Natural killer cell (primary cell): ENCODE measurements around the gene EPN3. TPM values are rescaled to one million over a fixed set of nuclear protein-coding genes. Genes with fewer than 3 reads are reported as not detected.
A peak's percentile ranks its signal among the peaks of the same experiment; 100 is the strongest.

Experiments
- ATAC-seq, 3 donors: fragments of 150-1000 bp in 2 of 3; fragments of 200-7000 bp in 1 of 3; cut with Tn5 transposase; 1 replicate in 1 of 3; 2 replicates in 2 of 3; pipeline ENCODE4 v1.10.0; 2021; ENCODE audit warnings: mild to moderate bottlenecking in 2 of 3, moderate library complexity in 2 of 3
- DNase-seq, 2 donors: peaks; one replicate each; pipeline versions ENCODE4 v3.0.0 to v3.0.0-alpha.2; 2013 to 2021; ENCODE audit warnings: mixed read lengths in 1 of 2
- H3K27ac ChIP-seq: one replicate; pipeline ENCODE4 v1.5.1; 2013; ENCODE audit warnings: mild to moderate bottlenecking, low read length
- H3K27me3 ChIP-seq: one replicate; pipeline ENCODE4 v1.6.1; 2013; ENCODE audit warnings: low read length; ENCODE audit not compliant: control insufficient read depth, insufficient read depth
- H3K36me3 ChIP-seq: one replicate; pipeline ENCODE4 v1.6.1; 2013; ENCODE audit warnings: low read length; ENCODE audit not compliant: control insufficient read depth, insufficient read depth
- H3K4me1 ChIP-seq: one replicate; pipeline ENCODE4 v1.6.1; 2013; ENCODE audit warnings: low read length; ENCODE audit not compliant: control insufficient read depth, insufficient read depth
- H3K4me3 ChIP-seq: one replicate; pipeline ENCODE4 v1.5.1; 2013; ENCODE audit warnings: low read length
- H3K9me3 ChIP-seq: one replicate; pipeline ENCODE4 v1.6.1; 2013; ENCODE audit warnings: low read length; ENCODE audit not compliant: control insufficient read depth, insufficient read depth
- H3K27ac Mint-ChIP-seq, 2 donors: one replicate each; pipeline ENCODE4 v1.8.0; 2022; ENCODE audit warnings: mild to moderate bottlenecking in 2 of 2, mixed read lengths in 2 of 2, moderate library complexity in 1 of 2
- H3K27me3 Mint-ChIP-seq, 2 donors: one replicate each; pipeline ENCODE4 v1.8.0; 2022; ENCODE audit warnings: low read depth in 2 of 2, mixed read lengths in 2 of 2
- H3K36me3 Mint-ChIP-seq: one replicate; pipeline ENCODE4 v1.8.0; 2022; ENCODE audit warnings: mixed read lengths
- H3K4me1 Mint-ChIP-seq, 2 donors: one replicate each; pipeline ENCODE4 v1.8.0; 2022; ENCODE audit warnings: mixed read lengths in 2 of 2
- H3K4me3 Mint-ChIP-seq: one replicate; pipeline ENCODE4 v1.8.0; 2022; ENCODE audit warnings: mild to moderate bottlenecking, moderate library complexity, mixed read lengths
- H3K9me3 Mint-ChIP-seq, 2 donors: one replicate each; pipeline ENCODE4 v1.8.0; 2022; ENCODE audit warnings: mixed read lengths in 2 of 2
- WGBS: methylation state at CpG from one replicate; pipeline ENCODE4 v1.1.7; 2013; ENCODE audit warnings: missing lambda C conversion rate; ENCODE audit not compliant: insufficient coverage; 5-methylcytosine and 5-hydroxymethylcytosine counted together
- intact Hi-C: fragments of 100-400 bp; cut with micrococcal nuclease; formaldehyde crosslinking; loops from one replicate; pipeline ENCODE4 v1.14.2; 2022
- total RNA-seq, 4 donors: library from RNA; stranded (reverse); fragments of 120-200 nt in 1 of 4; gene quantifications; one replicate each; pipeline versions ENCODE4 v1.2.3 to v1.2.4, GENCODE V29; 2013 to 2022
- TF ChIP-seq, protein P1 (sequence below): fragments of 200-600 bp; IDR thresholded peaks from one replicate; pipeline ENCODE4 v1.8.0; 2022; ENCODE audit warnings: antibody characterized with exemption

EPN3 gene
- total RNA-seq, 3 donors from 2014 or later (not counting 1 experiment from before 2014, with no cell fraction given) = not detected

DNA sequence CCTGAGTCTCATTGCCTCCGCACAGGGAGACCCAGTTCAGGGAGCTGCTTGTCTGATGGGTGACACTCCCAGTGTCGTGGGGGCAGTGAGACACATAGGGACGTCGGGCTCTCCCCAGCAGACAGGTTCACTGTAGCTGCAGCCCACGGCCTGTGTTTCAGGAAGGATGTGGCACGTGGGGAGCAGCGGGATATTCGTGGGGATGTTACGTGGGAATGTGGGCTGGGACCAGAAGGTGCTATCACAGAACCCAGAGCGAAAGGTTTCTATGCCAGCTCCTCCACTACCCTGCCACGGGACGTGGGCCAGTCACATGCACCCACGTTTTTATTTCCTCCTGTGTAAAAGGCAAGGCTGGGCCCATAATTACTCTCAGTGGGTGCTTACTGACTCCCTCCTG is 44.3 kb downstream of the EPN3 start:
- Histone ChIP-seq H3K27ac (no peak overlapping the region), H3K27me3 (no peaks in the 10 kb centered on the region), H3K9me3 (no peaks in the 10 kb centered on the region), H3K36me3 (no peaks in the 10 kb centered on the region), H3K4me3 (no peak overlapping the region), H3K4me1 (no peaks in the 10 kb centered on the region)
- TF ChIP-seq, protein P1, sequence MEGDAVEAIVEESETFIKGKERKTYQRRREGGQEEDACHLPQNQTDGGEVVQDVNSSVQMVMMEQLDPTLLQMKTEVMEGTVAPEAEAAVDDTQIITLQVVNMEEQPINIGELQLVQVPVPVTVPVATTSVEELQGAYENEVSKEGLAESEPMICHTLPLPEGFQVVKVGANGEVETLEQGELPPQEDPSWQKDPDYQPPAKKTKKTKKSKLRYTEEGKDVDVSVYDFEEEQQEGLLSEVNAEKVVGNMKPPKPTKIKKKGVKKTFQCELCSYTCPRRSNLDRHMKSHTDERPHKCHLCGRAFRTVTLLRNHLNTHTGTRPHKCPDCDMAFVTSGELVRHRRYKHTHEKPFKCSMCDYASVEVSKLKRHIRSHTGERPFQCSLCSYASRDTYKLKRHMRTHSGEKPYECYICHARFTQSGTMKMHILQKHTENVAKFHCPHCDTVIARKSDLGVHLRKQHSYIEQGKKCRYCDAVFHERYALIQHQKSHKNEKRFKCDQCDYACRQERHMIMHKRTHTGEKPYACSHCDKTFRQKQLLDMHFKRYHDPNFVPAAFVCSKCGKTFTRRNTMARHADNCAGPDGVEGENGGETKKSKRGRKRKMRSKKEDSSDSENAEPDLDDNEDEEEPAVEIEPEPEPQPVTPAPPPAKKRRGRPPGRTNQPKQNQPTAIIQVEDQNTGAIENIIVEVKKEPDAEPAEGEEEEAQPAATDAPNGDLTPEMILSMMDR = no peak
- Mint-ChIP-seq H3K27ac (no peak overlapping the region), H3K4me1 (no peaks in the 10 kb centered on the region), H3K9me3 (no peaks in the 10 kb centered on the region), H3K4me3 (no peak overlapping the region), H3K36me3 (no peaks in the 10 kb centered on the region), H3K27me3 (peaks cover 3 to 11% of the 10 kb centered on the region in 2 donors)
- WGBS = 56% methylated on average over 13 of the region's 13 CpGs
- intact Hi-C loops = no loop called here
- DNase-seq (no peak), ATAC-seq (peak in 1 of 3 donors; percentile 2)

DNA sequence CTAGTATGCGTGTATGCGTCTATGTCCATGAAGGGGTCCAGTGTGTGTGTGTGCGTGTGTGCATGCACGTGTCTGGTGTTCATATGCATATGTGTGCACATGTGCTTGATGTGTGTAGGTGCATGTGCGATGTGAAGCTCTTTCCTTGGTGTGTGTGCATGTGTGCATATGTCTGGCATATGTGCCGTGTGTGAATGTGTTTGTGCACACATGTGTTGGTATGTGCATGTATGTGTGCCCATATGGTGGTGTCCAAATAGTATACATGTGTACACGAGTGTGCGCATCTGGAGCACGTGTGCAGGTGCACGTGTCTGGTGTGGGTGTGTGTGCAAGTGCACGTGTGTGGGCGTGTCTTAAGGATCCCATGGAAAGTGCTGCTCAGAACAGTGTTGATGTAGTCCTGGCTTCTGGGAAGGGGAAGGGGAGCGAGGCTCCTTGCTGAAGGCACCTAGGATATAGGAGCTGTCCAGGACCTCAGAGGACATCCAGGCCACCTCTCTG is 45.0 kb downstream of the EPN3 start:
- H3K36me3 ChIP-seq = no peaks in the 10 kb centered on the region

DNA sequence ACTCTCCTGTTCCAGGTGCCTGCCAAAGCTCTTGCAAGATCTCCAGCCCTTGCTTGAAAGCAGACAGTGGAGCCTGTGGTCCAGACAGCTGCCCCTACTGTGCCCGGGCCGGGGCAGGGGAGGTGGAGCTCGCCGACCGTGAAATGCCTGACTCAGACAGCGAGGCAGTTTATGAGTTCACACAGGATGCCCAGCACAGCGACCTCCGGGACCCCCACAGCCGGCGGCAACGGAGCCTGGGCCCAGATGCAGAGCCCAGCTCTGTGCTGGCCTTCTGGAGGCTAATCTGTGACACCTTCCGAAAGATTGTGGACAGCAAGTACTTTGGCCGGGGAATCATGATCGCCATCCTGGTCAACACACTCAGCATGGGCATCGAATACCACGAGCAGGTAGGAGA is 45.6 kb downstream of the EPN3 start:
- intact Hi-C loops = no loop called here
- H3K4me3 ChIP-seq = no peak overlapping the region
- H3K9me3 Mint-ChIP-seq = no peaks in the 10 kb centered on the region
- H3K27ac Mint-ChIP-seq = no peak overlapping the region
- 87% methylated on average over 16 of the region's 16 CpGs for WGBS
- no peak for DNase-seq
- no peaks in the 10 kb centered on the region for H3K36me3 ChIP-seq
- H3K4me1 ChIP-seq = no peaks in the 10 kb centered on the region
- peaks cover 0 to 18% of the 10 kb centered on the region in 2 donors for H3K27me3 Mint-ChIP-seq
- no peaks in the 10 kb centered on the region for H3K9me3 ChIP-seq
- H3K27me3 ChIP-seq = no peaks in the 10 kb centered on the region
- TF ChIP-seq, protein P1 = no peak
- no peaks in the 10 kb centered on the region for H3K4me1 Mint-ChIP-seq
- no peaks in the 10 kb centered on the region for H3K36me3 Mint-ChIP-seq
- no peak overlapping the region for H3K4me3 Mint-ChIP-seq
- ATAC-seq = no peak
- no peak overlapping the region for H3K27ac ChIP-seq

More for the DNA sequence above, 45.0 kb downstream of the EPN3 start:
- no peak overlapping the region for H3K27ac Mint-ChIP-seq
- H3K4me1 Mint-ChIP-seq = no peaks in the 10 kb centered on the region
- Histone ChIP-seq H3K27ac (no peak overlapping the region), H3K4me1 (no peaks in the 10 kb centered on the region), H3K27me3 (no peaks in the 10 kb centered on the region), H3K9me3 (no peaks in the 10 kb centered on the region), H3K4me3 (no peak overlapping the region)
- H3K4me3 Mint-ChIP-seq = no peak overlapping the region
- intact Hi-C loops = no loop called here
- TF ChIP-seq, protein P1 = no peak
- no peaks in the 10 kb centered on the region for H3K36me3 Mint-ChIP-seq
- DNase-seq (no peak), ATAC-seq (peak in 1 of 3 donors; percentile 24)
- no peaks in the 10 kb centered on the region for H3K9me3 Mint-ChIP-seq
- H3K27me3 Mint-ChIP-seq = peaks cover 0 to 15% of the 10 kb centered on the region in 2 donors
- 88% methylated on average over 13 of the region's 13 CpGs for WGBS

DNA sequence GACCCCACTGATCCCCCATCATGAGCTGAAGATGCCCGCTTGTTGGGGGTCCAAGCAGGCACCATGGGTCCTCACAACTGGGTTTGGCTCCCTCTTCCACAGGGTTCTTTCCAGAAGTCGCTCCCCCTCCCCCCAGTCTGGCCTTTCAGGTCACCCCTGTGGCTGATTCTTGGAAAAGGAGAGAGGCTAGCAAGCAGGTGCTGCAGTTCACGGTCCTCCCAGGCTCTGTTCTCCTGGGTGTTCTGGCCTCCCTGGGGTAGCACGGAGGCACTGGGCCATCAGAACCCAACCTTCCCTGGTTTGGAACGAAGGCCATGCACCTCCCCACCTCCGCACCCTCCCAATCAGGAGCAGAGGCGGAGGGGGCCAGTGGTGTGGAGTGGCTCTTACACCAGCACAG is 46.9 kb downstream of the EPN3 start:
- no peaks in the 10 kb centered on the region for H3K9me3 ChIP-seq
- H3K4me3 ChIP-seq = no peak overlapping the region
- TF ChIP-seq, protein P1 = no peak
- H3K36me3 ChIP-seq = no peaks in the 10 kb centered on the region
- Mint-ChIP-seq H3K4me1 (no peaks in the 10 kb centered on the region), H3K9me3 (no peaks in the 10 kb centered on the region), H3K36me3 (no peaks in the 10 kb centered on the region), H3K27ac (no peak overlapping the region), H3K4me3 (no peak overlapping the region), H3K27me3 (peaks cover 0 to 19% of the 10 kb centered on the region in 2 donors)
- H3K27ac ChIP-seq = no peak overlapping the region
- no peak for ATAC-seq
- intact Hi-C loops = no loop called here
- DNase-seq = no peak
- no peaks in the 10 kb centered on the region for H3K27me3 ChIP-seq
- no peaks in the 10 kb centered on the region for H3K4me1 ChIP-seq
- WGBS = 88% methylated on average over 7 of the region's 7 CpGs
